GM10847 (cell line): ENCODE data around the gene GABARAP.

Experiments
- POLR2A ChIP-seq: IDR thresholded peaks from 2 replicates; pipeline ENCODE4 v1.6.1; 2011; ENCODE audit not compliant: insufficient read length; ENCODE audit errors: extremely low read depth

The GABARAP gene

DNA sequence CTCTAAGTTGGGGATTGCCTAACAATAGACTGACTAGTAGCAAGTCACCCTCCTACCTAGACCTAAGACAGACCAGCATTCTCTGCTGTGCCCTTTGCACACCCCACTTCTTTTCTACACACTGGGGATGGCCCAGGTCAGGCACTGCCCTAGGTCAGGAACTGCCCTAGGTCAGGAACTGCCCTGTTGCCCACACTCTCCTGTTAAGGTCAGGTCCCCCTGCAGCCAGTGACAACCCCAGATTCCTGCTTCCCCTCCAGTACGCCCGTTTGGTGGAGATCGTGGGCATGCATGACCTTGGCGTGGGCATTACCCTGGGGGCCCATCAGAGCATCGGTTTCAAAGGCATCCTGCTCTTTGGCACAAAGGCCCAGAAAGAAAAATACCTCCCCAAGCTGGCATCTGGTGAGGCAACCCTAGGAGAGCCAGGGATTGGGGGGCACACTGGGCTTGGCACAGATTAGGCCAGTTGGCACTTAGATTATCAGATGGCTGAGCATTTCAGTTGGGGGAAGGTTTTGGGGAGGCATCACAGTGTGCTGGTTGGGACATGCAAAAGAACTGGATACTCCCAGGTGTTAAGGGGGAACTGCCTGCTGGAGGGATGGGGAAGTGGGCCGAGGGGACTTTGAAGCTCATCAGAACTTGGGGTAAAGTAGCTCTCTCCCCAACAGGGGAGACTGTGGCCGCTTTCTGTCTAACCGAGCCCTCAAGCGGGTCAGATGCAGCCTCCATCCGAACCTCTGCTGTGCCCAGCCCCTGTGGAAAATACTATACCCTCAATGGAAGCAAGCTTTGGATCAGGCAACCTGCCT is 20.8 kb downstream of the GABARAP start:
- no peak for TF ChIP-seq POLR2A

DNA sequence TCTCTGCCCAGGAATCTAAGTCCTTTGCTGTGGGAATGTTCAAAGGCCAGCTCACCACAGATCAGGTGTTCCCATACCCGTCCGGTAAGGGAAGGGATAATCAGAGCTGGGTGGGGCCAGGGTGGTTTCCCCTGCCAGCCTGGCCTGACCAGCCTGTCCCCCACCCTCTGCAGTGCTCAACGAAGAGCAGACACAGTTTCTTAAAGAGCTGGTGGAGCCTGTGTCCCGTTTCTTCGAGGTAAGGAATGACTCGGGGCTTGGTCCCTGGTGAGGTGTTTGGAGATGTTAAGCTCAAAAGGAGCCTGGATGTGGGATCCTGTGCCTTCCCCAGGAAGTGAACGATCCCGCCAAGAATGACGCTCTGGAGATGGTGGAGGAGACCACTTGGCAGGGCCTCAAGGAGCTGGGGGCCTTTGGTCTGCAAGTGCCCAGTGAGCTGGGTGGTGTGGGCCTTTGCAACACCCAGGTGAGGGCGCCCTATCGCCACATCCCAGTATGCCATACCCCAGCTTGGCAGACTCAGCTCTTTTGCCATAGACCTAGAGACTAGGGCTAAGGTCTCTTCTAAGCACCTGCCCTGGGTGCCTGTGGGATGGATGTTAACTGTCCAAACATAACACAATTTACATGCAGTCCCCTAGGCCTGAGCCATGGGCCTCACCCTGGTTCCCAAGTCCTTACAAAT is 21.5 kb downstream of the GABARAP start:
- TF ChIP-seq POLR2A = peak; percentile 17

DNA sequence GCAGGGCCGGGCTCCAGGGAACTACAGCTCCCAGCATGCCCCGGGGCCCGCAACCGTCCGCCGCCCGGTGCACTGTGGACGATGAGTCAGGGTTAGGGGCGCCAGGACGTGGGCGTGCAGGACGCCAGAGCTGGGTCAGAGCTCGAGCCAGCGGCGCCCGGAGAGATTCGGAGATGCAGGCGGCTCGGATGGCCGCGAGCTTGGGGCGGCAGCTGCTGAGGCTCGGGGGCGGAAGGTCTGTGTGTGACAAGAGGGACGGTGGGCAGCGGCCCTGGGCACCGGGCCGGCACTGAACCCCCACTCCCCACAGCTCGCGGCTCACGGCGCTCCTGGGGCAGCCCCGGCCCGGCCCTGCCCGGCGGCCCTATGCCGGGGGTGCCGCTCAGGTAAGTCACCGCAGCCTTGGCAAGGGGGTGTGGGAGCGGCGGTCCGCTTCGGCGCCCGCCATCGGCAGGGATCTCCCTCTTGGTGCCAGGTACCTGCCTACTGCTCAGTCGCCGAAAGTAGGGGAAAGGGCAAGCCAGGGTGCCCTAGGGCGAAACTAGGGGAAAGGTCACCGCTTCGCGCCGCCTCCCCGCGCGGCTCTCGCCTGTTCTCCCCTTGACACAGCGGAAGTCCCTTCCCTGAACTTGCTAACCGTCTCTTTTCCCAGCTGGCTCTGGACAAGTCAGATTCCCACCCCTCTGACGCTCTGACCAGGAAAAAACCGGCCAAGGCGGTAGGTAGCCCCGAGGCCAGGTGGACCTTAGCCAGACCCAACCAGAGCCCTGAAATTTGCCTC is 22.2 kb downstream of the GABARAP start, which contains the start of the genes ACADVL and DLG4:
TSS of gene ACADVL (plus strand) at position 127 of the 781 bp plus-strand sequence. CDS start at position 174, 47 bp downstream.
TSS of gene DLG4 (minus strand) at position 25 of the 781 bp plus-strand sequence.
- peak; percentile 61 for TF ChIP-seq POLR2A

DNA sequence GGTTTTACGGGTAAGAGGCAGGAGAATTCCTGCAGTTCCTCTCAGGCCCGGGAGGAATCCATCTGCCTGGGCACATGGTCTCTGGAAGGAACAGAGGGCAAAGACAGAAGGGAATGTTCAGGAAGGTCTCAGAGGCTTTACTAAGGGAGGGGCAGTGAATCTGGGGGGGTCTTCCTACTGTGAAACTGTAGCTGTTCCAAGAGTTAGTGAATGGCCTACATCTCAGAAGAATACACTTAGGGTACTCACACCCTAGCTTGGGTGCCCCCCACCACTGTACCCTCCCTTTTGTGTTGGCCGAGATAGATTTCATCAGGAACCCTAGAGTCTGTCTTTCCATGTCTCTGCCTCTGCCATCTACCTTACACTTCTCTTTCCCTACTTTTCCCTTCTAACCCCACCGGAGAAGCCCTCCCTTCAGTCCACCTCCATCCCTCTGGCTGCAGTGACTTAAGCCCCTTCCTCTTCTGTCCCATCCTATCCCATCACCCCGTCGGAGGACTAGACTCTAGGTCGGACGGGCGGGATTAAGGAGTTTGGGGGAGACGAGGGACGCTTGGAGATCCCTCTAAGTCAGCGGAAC is 22.9 kb downstream of the GABARAP start:
- no peak for TF ChIP-seq POLR2A

DNA sequence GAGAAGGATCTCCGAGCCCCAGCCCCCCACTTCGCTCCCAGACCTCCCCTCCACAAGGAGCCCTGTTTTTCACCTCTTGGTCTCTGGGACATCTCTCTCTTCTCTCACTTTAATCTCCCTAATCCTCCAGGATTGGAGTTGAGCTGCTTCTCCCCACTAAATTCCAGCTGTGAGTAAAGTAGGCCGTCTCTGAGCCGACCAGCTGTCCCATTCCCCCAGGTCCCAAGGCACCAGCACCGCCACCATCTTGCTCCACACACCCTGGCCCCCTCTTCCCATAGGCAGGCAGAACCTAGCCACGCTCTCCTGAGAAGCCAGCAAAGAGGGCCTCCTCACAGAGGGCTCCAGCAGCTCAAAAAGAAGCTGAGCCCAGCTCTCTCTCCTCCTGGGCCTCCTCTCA is 23.5 kb downstream of the GABARAP start:
- no peak for TF ChIP-seq POLR2A

DNA sequence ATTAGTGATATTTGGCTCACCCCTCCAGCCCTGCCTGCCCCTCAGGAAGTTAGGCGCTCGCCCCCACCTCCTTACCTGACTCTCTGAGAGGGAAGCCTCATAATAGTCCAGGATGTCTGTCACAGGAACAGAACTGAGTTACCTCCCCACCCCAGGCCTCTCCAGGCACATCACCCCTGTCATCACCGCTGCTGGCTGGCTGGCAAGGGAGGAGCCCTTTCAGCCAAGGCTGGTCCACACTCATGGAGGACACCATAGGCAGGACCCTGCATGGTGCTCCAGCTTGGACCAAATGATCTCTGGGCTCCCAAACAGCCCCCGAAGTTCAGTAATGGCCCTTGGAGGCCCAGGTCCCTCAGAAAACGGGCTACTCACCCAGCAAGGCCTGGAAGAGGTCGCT is 24.1 kb downstream of the GABARAP start:
- TF ChIP-seq POLR2A = no peak

DNA sequence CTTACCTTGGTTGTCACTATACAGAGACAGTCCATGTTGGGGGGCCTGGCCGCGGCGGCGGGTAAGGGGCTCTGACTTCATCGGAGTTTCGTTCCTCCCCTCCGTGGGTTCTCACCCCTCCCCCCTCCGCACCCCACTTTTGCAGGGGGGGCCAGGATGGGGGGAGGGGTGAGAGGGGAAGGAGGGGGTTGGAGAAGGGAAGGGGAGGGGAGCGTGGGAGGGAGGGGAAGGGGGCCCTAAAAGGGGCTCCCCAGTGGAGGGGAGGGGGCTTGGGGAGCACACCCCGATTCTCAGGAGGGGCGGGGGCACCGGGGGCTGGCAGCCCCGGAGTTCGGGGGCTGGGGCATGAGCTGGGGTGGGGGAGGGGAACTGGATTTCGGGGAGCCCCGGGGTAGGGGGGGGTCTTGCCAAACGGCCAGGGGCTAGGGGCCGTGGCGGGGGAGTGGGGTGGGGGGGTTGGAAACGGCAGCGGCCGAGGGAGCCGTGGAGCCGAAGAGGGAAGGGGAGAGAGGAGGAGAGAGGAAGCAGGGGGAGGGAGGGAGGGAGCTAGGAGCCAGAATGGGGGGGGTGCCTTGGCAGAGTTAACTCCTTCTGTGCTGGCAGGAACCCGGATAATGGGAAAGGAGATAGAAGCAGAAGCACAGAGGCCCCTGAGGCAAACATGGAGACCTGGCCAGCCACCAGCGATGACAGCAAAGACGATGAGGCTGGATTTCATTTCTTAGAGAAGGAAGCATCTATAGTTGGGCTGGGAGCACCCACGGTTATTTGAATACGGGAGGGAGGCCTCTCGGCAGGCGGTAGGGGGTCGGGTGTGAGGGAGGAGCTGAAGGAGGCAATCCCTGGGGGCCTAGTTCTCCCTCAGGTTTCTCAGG is 24.9 kb downstream of the GABARAP start:
- TF ChIP-seq POLR2A = no peak

DNA sequence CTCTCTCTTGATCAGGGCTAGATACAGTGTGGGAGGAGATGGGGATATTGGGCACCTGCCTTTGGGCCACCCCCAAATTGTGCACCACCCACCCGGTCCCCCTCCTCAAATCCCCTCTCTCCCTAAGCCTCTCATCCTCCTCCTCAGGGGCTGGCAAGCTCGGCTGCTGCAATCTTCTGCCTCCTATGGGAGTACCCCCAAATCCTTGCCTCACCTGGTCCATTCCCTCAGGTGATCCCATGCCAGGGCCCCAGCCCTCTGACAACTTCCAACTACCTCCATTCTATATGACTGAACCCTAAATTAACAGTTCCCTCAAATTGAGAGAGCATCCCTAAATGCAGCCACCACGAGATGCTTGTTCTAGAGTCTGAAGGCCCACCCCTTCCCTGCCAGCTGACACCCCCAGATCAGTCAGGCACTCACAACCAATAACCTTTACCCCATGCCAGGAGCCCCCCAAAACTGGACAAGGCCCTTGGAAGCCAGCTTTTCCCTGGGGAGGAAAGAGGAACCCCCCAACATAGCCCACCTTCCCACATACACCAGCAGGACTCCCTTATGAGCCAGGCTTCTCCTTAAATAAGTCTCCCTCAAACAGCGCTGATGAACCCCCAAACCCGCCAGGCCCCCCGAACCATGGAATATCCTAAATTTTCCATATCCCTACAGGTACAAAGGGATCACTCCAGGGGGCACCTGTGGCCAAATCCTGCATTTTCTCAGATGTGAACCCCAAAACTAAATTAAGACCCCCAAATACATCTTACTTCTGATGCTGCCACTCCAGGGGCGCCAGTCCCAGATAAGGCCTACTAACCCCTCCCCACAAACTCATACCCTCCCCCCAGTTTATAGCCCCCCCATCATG is 25.8 kb downstream of the GABARAP start:
- no peak for TF ChIP-seq POLR2A

DNA sequence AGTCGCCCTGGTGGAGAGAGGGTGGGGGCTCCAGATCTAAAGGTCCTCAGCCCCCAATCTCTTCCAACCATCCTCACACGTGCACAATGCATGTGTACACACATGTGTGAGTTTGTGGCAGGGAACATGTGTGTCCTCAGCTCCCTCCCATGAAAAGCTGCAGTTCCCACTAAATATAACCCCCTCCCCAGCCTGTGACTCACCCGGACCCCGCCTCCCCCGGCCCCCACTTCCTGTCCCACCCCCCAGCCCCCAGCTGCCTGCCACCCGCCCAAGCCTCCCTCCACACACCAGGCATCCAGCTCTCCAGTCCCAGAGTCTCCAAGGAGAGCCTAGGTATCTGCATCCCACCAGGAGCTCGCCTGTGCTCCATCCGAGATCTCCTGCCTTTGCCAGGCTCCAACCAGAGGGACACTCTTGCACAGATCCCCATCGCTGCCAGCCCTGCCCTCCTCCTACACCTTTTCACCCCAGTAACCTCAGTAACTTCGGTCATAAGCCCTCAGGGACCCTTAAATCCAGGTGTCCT is 26.5 kb downstream of the GABARAP start:
- TF ChIP-seq POLR2A = no peak

DNA sequence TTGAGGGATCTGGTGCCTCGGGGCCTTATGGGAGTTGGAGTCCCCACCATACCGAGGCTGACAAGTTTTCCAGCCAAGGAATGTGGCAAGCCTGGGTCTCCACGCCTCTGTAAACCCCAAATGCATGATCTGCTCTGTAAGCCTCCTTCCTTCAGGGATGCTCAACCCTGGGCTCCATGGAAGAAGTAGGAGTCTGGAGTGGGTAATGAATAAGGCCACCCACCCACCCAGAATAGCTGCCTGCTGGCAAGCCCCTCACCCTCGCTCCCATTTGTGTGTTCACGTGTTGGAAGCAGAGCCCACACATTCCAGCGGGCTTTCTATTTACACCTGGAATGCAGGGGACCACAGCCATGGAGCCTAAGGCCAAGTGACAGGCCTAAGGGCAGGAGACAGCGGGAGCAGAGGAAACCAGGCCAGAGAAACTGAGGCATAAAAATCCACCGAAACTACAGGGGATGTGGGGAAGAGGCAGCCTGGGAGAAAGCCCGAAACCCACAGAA is 27.1 kb downstream of the GABARAP start:
- no peak for TF ChIP-seq POLR2A

DNA sequence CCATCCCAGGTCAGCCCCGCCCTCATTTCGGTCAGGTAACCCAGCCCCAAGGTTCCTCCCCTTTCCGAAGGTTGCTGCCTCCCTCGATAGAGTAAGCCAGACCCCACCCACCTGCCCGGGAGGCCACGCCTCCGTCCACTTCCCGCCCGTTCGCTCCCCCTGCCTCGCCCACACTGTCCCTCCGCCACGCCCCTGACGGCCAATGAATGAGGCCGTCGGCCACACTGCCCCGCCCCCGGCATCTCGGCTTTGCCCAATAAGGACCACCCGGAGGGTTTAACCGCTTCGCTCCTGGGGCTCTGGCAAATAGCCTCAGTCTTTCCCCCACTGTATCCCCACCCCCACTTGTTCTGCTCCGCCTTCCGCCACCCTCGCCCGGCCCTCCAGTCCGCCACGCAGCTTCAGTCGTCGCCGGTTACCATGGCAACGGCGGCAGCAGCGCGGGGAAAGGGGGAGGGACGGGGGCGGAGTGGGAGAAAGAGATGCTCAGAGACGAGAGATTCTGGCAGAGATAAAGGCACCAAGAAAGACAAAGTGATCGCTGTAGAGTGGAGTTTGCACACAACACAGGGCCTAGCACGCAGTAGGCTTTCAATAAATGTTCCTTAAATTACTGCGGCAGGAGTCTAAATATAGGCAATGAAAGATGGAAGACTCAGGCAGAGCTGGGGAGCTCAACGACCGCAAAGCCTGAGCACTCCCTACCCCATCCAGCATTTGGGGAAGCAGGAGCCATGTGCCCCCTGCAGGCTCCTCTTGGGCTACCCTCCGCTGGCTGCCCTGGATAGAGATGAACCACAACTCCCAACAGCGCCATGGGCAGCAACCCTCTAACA is 27.7 kb downstream of the GABARAP start:
- no peak for TF ChIP-seq POLR2A

DNA sequence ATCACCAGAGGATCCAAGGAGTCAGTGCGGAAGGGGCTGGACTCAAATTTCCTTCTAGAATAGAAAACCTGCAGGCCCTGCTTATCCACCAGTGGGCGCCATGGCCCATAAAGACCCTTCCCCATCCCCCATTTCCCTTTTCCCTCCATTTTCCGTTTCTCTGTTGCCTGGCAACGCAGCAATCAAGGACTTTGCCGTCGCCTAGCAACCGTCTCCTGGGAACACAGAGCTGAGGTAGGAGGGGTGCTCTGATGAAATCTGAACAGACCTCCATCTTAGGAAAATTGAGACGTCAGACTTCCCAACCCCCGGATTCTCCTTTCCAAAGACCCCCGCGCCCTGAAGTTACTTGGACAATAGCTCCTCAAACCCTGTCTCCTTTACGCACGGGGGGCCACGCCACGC is 28.4 kb downstream of the GABARAP start:
- TF ChIP-seq POLR2A = no peak
